A673 (cell line): ENCODE data around the gene EHD3.

Experiments used
- CTCF ChIP-seq: fragments of 300-800, 200-600 bp; sonication (generic); conservative IDR thresholded peaks from 2 replicates; pipeline ENCODE4 v1.5.1; 2017; ENCODE audit warnings: low read depth, mild to moderate bottlenecking, antibody characterized with exemption, low read length, moderate library complexity, mixed read lengths
- EZH2 ChIP-seq: fragments of 200-600 bp; sonication (generic); IDR thresholded peaks from 2 replicates; pipeline ENCODE4 v1.6.1; 2017; ENCODE audit warnings: borderline replicate concordance, low read depth, mild to moderate bottlenecking, mixed read lengths, antibody characterized with exemption, low read length; ENCODE audit not compliant: poor library complexity, severe bottlenecking

DNA sequence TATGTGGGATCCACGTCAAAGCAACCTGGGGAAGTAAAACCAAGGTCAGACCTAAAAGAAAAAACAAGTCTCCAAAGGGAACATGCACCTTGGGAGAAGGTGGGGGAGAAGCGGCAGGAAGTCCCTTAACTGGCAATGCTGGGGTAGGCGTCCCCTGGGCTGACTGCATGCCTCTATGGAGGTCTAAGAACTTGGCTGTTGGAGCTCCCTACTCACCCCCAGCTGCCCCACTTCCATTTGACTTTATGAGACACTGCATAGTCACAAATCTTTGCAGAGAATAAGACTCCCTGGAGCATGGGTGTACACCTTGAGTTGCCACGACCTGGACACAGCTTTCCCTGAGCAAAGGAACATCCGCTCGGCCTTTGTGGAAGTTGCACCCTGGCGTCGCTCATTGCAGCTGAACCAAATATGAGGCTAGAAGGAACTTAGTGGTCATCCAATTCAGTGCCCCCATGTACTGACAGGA is 19.5 kb upstream of the EHD3 start:
- no peak for TF ChIP-seq CTCF
- TF ChIP-seq EZH2 = no peak
